HL-60 (cell line): ENCODE data around the gene ATP6V1G3.

Experiments
- DNase-seq, 2 experiments: peaks; one replicate each; pipeline ENCODE4 v3.0.0-alpha.2; 2010 to 2020; ENCODE audit warnings: low read depth in 1 of 2, low spot score in 1 of 2
- H3K27ac ChIP-seq: fragments of 250-450 bp; sonication (Bioruptor Pico); replicated peaks from 2 replicates; pipeline ENCODE4 v1.5.1; 2020; ENCODE audit warnings: mild to moderate bottlenecking, moderate library complexity
- H3K27me3 ChIP-seq: fragments of 250-450 bp; sonication (Bioruptor Pico); 2 replicates; pipeline ENCODE4 v1.5.1; 2021; ENCODE audit warnings: mild to moderate bottlenecking, moderate library complexity; ENCODE audit not compliant: insufficient read depth, poor library complexity, severe bottlenecking
- H3K4me3 ChIP-seq: replicated peaks from 2 replicates; pipeline ENCODE4 v1.5.1; 2011; ENCODE audit warnings: mild to moderate bottlenecking, control low read depth, low read length; ENCODE audit not compliant: insufficient read depth
- CTCF ChIP-seq: IDR thresholded peaks from one replicate; pipeline ENCODE4 v1.5.1; 2011; ENCODE audit warnings: low read length, control low read depth, inconsistent platforms; ENCODE audit not compliant: insufficient read depth
- GABPA ChIP-seq: IDR thresholded peaks from 2 replicates; pipeline ENCODE4 v1.6.1; 2012; ENCODE audit warnings: low read depth
- POLR2AphosphoS5 ChIP-seq: IDR thresholded peaks from 2 replicates; pipeline ENCODE4 v1.6.1; 2012; ENCODE audit warnings: low read depth
- SPI1 ChIP-seq: IDR thresholded peaks from 2 replicates; pipeline ENCODE4 v1.6.1; 2012; ENCODE audit warnings: low read depth, mild to moderate bottlenecking, borderline replicate concordance
- TF ChIP-seq, protein P1 (sequence below): IDR thresholded peaks from 2 replicates; pipeline ENCODE4 v1.6.1; 2012; ENCODE audit warnings: low read depth; ENCODE audit not compliant: insufficient replicate concordance

ATP6V1G3 gene

GRCh38 chr1:198564716-198565115 is 24.2 kb upstream of the ATP6V1G3 start:
- TF ChIP-seq, protein P1, sequence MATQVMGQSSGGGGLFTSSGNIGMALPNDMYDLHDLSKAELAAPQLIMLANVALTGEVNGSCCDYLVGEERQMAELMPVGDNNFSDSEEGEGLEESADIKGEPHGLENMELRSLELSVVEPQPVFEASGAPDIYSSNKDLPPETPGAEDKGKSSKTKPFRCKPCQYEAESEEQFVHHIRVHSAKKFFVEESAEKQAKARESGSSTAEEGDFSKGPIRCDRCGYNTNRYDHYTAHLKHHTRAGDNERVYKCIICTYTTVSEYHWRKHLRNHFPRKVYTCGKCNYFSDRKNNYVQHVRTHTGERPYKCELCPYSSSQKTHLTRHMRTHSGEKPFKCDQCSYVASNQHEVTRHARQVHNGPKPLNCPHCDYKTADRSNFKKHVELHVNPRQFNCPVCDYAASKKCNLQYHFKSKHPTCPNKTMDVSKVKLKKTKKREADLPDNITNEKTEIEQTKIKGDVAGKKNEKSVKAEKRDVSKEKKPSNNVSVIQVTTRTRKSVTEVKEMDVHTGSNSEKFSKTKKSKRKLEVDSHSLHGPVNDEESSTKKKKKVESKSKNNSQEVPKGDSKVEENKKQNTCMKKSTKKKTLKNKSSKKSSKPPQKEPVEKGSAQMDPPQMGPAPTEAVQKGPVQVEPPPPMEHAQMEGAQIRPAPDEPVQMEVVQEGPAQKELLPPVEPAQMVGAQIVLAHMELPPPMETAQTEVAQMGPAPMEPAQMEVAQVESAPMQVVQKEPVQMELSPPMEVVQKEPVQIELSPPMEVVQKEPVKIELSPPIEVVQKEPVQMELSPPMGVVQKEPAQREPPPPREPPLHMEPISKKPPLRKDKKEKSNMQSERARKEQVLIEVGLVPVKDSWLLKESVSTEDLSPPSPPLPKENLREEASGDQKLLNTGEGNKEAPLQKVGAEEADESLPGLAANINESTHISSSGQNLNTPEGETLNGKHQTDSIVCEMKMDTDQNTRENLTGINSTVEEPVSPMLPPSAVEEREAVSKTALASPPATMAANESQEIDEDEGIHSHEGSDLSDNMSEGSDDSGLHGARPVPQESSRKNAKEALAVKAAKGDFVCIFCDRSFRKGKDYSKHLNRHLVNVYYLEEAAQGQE = no peak
- no peak for TF ChIP-seq GABPA
- TF ChIP-seq POLR2AphosphoS5 = no peak
- no peak for TF ChIP-seq CTCF
- TF ChIP-seq SPI1 = no peak
- no peak for DNase-seq
- H3K27ac ChIP-seq = no peak overlapping the region
- no peak overlapping the region for H3K4me3 ChIP-seq
- no peaks in the 10 kb centered on the region for H3K27me3 ChIP-seq

- Histone ChIP-seq H3K4me3 (no peak overlapping the region), H3K27me3 (no peaks in the 10 kb centered on the region), H3K27ac (no peak overlapping the region)
- TF ChIP-seq GABPA (no peak), SPI1 (no peak), CTCF (no peak), POLR2AphosphoS5 (no peak)
- TF ChIP-seq, protein P1 = no peak
- DNase-seq = no peak
Measured at GRCh38 chr1:198564157-198564556, 23.7 kb upstream of the ATP6V1G3 start.

GRCh38 chr1:198563583-198563982 is 23.1 kb upstream of the ATP6V1G3 start:
- H3K27ac ChIP-seq = no peak overlapping the region
- DNase-seq = no peak
- TF ChIP-seq CTCF (no peak), GABPA (no peak), SPI1 (no peak), POLR2AphosphoS5 (no peak)
- TF ChIP-seq, protein P1 = no peak
- no peaks in the 10 kb centered on the region for H3K27me3 ChIP-seq
- no peak overlapping the region for H3K4me3 ChIP-seq
